ENCODE measurements around the gene EPAS1.

The EPAS1 gene

DNA sequence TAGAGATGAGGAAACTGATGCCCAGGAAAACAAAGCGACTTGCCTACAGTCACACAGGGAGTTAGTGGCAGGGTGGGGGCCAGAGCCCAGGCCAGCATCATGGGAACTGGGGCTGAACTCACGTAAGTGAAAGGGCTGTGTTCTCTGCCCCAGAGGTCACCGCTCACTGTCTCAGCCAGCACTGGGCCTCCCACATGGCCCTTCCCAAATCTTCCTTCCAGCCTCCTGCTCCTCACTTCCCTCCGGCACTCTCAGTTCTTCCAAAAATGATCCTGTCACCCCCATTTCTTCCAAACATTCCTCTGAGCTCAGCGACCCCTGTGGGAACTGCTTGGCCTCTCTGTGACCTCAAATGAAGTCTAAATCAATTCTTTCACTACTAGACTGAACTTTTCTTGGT, 91.7 kb downstream of the EPAS1 start:
- TF ChIP-seq EZH2phosphoT487 (IDR thresholded peaks at IDR 0.05; ENCODE audit: low read length) = no peak
- no peak for TF ChIP-seq EZH2 (optimal IDR thresholded peaks at IDR 0.05; ENCODE audit: low read depth, low read length)
- TF ChIP-seq, protein P1, sequence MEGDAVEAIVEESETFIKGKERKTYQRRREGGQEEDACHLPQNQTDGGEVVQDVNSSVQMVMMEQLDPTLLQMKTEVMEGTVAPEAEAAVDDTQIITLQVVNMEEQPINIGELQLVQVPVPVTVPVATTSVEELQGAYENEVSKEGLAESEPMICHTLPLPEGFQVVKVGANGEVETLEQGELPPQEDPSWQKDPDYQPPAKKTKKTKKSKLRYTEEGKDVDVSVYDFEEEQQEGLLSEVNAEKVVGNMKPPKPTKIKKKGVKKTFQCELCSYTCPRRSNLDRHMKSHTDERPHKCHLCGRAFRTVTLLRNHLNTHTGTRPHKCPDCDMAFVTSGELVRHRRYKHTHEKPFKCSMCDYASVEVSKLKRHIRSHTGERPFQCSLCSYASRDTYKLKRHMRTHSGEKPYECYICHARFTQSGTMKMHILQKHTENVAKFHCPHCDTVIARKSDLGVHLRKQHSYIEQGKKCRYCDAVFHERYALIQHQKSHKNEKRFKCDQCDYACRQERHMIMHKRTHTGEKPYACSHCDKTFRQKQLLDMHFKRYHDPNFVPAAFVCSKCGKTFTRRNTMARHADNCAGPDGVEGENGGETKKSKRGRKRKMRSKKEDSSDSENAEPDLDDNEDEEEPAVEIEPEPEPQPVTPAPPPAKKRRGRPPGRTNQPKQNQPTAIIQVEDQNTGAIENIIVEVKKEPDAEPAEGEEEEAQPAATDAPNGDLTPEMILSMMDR (IDR thresholded peaks at IDR 0.05; ENCODE audit: low read length) = no peak
- no peaks in the 10 kb centered on the region for H3K79me2 ChIP-seq (ENCODE audit: low read length)

DNA sequence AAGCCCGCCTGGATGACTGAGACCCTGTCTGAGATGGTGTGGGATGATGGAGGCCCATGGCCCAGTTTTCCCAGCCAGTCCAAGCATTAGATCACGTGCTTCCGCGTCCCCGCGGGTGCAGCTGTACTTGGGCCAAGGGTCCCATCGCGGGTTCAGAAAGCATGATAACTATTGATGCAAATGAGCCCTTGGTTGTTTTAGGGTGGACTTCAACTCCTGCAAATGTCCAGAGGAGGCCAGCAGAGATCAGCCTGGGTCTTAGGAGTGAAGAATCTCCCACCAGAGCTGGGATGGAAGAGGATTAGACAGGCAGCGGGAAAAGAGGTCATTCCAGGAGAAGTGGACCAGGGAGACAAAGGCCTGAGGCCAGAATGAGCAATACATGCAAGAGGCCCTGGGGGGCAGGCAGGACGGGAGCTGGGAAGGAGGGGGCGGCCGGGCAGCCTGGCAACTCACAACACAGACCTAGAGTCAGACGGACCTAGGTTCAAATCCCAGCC, 92.3 kb downstream of the EPAS1 start:
- TF ChIP-seq, protein P1 (IDR thresholded peaks at IDR 0.05; ENCODE audit: low read length) = no peak
- TF ChIP-seq EZH2 (optimal IDR thresholded peaks at IDR 0.05; ENCODE audit: low read depth, low read length) = no peak
- no peak for TF ChIP-seq EZH2phosphoT487 (IDR thresholded peaks at IDR 0.05; ENCODE audit: low read length)
- H3K9ac ChIP-seq (ENCODE audit: low read length) = no peak overlapping the region
- DNase-seq = no peak
- H3K4me2 ChIP-seq (ENCODE audit: low read depth, low read length) = no peak overlapping the region
- H4K20me1 ChIP-seq (ENCODE audit: insufficient read depth, low read length) = no peaks in the 10 kb centered on the region
- H3K9me3 ChIP-seq (replicated peaks; ENCODE audit: insufficient read depth, low read length) = no peaks in the 10 kb centered on the region
- H3F3A ChIP-seq (ENCODE audit: insufficient read depth, low read length) = no peaks in the 10 kb centered on the region
- H3K79me2 ChIP-seq (ENCODE audit: low read length) = no peaks in the 10 kb centered on the region
- peaks cover 12% of the 10 kb centered on the region for H3K4me1 ChIP-seq (ENCODE audit: low read length)
- H3K9me2 ChIP-seq (replicated peaks; ENCODE audit: insufficient read depth, low read length) = no peaks in the 10 kb centered on the region
- no peak overlapping the region for H2AFZ ChIP-seq (ENCODE audit: low read length)
- H3K4me3 ChIP-seq (ENCODE audit: low read length) = no peak overlapping the region
- H3K27ac ChIP-seq (ENCODE audit: low read length) = no peak overlapping the region
- no peaks in the 10 kb centered on the region for H3K36me3 ChIP-seq (replicated peaks; ENCODE audit: insufficient read depth, low read length)
- H3K27me3 ChIP-seq (replicated peaks; ENCODE audit: insufficient read depth, low read length) = no peaks in the 10 kb centered on the region

More for the DNA sequence above, 91.7 kb downstream of the EPAS1 start:
- no peaks in the 10 kb centered on the region for H4K20me1 ChIP-seq (ENCODE audit: insufficient read depth, low read length)
- no peak overlapping the region for H2AFZ ChIP-seq (ENCODE audit: low read length)
- no peak for DNase-seq
- H3K27ac ChIP-seq (ENCODE audit: low read length) = no peak overlapping the region
- no peak overlapping the region for H3K9ac ChIP-seq (ENCODE audit: low read length)
- no peaks in the 10 kb centered on the region for H3K9me2 ChIP-seq (replicated peaks; ENCODE audit: insufficient read depth, low read length)
- peaks cover 12% of the 10 kb centered on the region for H3K4me1 ChIP-seq (ENCODE audit: low read length)
- no peaks in the 10 kb centered on the region for H3K9me3 ChIP-seq (replicated peaks; ENCODE audit: insufficient read depth, low read length)
- H3K27me3 ChIP-seq (replicated peaks; ENCODE audit: insufficient read depth, low read length) = no peaks in the 10 kb centered on the region
- no peak overlapping the region for H3K4me2 ChIP-seq (ENCODE audit: low read depth, low read length)
- H3K4me3 ChIP-seq (ENCODE audit: low read length) = no peak overlapping the region
- H3F3A ChIP-seq (ENCODE audit: insufficient read depth, low read length) = no peaks in the 10 kb centered on the region
- no peaks in the 10 kb centered on the region for H3K36me3 ChIP-seq (replicated peaks; ENCODE audit: insufficient read depth, low read length)

DNA sequence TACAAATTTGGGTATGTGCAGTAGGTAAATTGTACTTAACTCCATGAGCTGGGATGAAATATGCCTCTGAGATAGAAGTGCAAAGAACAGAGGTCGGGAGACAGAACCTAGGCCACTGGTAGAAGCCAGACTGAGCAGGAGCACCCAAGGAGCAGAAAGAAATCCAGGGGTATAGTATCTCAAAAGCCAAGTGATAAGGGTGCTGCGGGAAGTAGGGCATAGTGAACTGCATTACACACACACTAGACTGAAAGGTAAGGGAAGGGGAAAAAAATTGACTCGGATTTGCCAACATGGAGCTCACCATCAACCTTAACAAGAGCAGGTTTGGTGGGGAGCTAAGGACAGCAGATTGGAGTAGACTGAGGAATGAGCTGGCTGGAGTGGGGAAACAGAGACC, 92.8 kb downstream of the EPAS1 start:
- no peaks in the 10 kb centered on the region for H3K9me2 ChIP-seq (replicated peaks; ENCODE audit: insufficient read depth, low read length)
- peaks cover 12% of the 10 kb centered on the region for H3K4me1 ChIP-seq (ENCODE audit: low read length)
- H3K36me3 ChIP-seq (replicated peaks; ENCODE audit: insufficient read depth, low read length) = no peaks in the 10 kb centered on the region
- no peak overlapping the region for H3K4me2 ChIP-seq (ENCODE audit: low read depth, low read length)
- H3K27me3 ChIP-seq (replicated peaks; ENCODE audit: insufficient read depth, low read length) = no peaks in the 10 kb centered on the region
- H3K27ac ChIP-seq (ENCODE audit: low read length) = no peak overlapping the region
- TF ChIP-seq, protein P1 (IDR thresholded peaks at IDR 0.05; ENCODE audit: low read length) = no peak
- no peak for TF ChIP-seq EZH2 (optimal IDR thresholded peaks at IDR 0.05; ENCODE audit: low read depth, low read length)
- TF ChIP-seq EZH2phosphoT487 (IDR thresholded peaks at IDR 0.05; ENCODE audit: low read length) = no peak
- no peak overlapping the region for H2AFZ ChIP-seq (ENCODE audit: low read length)
- H3K9me3 ChIP-seq (replicated peaks; ENCODE audit: insufficient read depth, low read length) = no peaks in the 10 kb centered on the region
- no peaks in the 10 kb centered on the region for H3F3A ChIP-seq (ENCODE audit: insufficient read depth, low read length)
- no peaks in the 10 kb centered on the region for H4K20me1 ChIP-seq (ENCODE audit: insufficient read depth, low read length)
- DNase-seq = no peak
- H3K9ac ChIP-seq (ENCODE audit: low read length) = no peak overlapping the region
- no peaks in the 10 kb centered on the region for H3K79me2 ChIP-seq (ENCODE audit: low read length)
- no peak overlapping the region for H3K4me3 ChIP-seq (ENCODE audit: low read length)

All from MM.1S (cell line).